GM12892 (cell line): ENCODE measurements around the gene TXNDC2.
"Not testable (repeated sequence)": the region's sequence is repeated elsewhere in the genome, so short reads cannot be mapped to it uniquely, and the experiment has no call there.

Experiments used
- DNase-seq: peaks from one replicate; pipeline ENCODE4 v3.0.0; 2011; ENCODE audit not compliant: insufficient read length
- FAIRE-seq: peaks from 2 replicates; lab custom pipeline; 2011; peaks lifted over from hg19 to GRCh38; lab: Jason Lieb, UNC
- POLR2A ChIP-seq: IDR thresholded peaks from 2 replicates; pipeline ENCODE4 v1.6.1; 2011; ENCODE audit warnings: low read depth, low read length, control low read depth
- POLR2AphosphoS5 ChIP-seq: IDR thresholded peaks from 2 replicates; pipeline ENCODE4 v1.6.1; 2011; ENCODE audit warnings: low read depth, low read length, control low read depth
- TAF1 ChIP-seq: IDR thresholded peaks from 2 replicates; pipeline ENCODE4 v1.6.1; 2011; ENCODE audit warnings: low read depth, mild to moderate bottlenecking, control low read depth, low read length, borderline replicate concordance

TXNDC2 gene

GRCh38 chr18:9876212-9876866 is 9.4 kb upstream of the TXNDC2 start:
- TF ChIP-seq POLR2AphosphoS5 (no peak), POLR2A (no peak), TAF1 (no peak)
- no peak for FAIRE-seq
- no peak for DNase-seq

DNA sequence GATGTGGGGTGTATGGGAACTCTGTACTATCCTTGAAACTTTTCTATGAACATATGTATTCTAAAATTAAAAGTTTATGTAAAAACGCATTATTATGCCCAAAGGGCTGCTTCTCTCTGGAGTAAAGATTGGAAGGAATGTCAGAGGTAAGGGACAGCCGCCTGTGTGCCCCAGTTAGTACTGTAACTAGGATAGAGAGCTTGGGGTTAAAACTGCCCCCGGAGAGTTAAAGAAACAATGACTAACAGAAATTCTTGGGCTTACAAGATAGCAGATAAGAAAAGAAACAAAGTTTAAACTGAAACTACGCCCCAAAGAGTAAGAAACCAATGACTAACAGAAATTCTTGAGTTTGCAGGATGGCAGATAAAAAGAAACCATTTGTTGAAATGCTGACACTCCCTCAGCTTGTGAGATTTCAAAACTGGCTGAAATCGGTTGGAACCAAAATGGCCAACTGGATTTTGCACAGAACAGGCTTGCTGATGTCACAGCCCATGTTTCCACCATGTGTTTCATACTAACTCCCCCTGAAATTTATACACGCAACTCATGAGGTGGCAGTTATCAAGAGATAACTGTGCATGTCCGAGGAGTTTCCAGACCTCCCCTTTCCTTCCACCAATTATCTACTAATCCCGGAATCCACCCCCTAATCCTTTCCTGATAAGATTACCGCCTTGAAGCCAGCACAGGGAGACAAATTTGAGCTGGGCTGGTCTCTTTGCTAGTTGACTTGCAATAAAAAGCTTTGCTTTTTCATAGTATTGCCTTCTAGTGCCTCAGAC is 8.7 kb upstream of the TXNDC2 start:
- DNase-seq (no peak), FAIRE-seq (no peak)
- TF ChIP-seq POLR2AphosphoS5 (no peak), POLR2A (no peak), TAF1 (no peak)

GRCh38 chr18:9877655-9878014 is 8.1 kb upstream of the TXNDC2 start:
- DNase-seq (no peak), FAIRE-seq (no peak)
- no peak for TF ChIP-seq POLR2AphosphoS5
- no peak for TF ChIP-seq TAF1
- no peak for TF ChIP-seq POLR2A

DNA sequence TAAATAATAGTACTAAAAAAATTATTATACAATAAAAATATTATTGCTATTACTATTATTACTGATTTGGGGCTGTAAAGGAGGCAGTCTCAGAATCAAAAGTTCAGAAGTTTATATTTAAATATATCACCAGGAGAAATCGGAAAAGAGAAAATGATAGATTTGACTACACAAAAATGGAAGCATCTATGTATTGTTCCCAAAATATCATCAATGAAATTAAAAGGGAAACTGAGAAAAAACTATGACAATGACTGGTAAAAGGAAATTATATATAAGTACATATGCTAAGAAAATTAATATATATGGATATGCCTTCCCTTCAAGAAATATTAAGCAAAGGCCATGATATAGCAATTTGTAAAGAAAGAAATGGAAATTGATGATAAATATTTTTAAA is 7.7 kb upstream of the TXNDC2 start:
- no peak for TF ChIP-seq POLR2A
- TF ChIP-seq POLR2AphosphoS5, result no peak
- no peak for TF ChIP-seq TAF1
- no peak for FAIRE-seq

DNA sequence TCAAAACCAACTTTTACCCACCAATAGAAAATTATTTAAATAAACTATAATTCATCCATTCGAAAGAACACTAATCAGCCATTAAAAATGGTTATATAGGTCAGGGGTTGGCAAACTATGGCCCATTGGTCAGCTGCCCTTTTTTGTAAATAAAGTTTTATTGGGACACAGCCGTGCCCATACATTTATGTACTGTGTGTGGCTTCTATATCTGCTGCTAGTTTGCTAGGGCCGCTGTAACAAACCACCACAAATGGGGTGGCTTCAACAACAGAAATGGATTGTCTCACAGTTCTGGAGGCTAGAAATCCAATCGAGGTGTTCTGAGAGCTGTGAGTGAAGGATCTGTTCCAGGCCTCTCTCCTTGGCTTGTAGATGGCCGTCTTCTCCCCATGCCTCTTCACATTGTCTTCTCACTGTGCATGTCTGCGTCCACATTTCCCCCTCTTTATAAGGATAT is 7.0 kb upstream of the TXNDC2 start:
- FAIRE-seq (no peak), DNase-seq (no peak)
- TF ChIP-seq TAF1 (no peak), POLR2A (no peak)

More for the DNA sequence above, 7.7 kb upstream of the TXNDC2 start:
- no peak for DNase-seq

GRCh38 chr18:9884090-9884489 is 1.7 kb upstream of the TXNDC2 start:
- TF ChIP-seq POLR2A, result no peak
- TF ChIP-seq POLR2AphosphoS5, result no peak
- TF ChIP-seq TAF1, result no peak
- DNase-seq (no peak), FAIRE-seq (no peak)

- FAIRE-seq, result no peak
- TF ChIP-seq POLR2A (no peak), TAF1 (no peak), POLR2AphosphoS5 (no peak)
- DNase-seq, result no peak
These were observed 1.1 kb upstream of the TXNDC2 start for GRCh38 chr18:9884532-9885140.

- no peak for FAIRE-seq
- TF ChIP-seq POLR2AphosphoS5 (no peak), TAF1 (no peak), POLR2A (no peak)
- no peak for DNase-seq
These were observed 204 bp downstream of the TXNDC2 start for GRCh38 chr18:9886005-9886348.

GRCh38 chr18:9887992-9888391 is 2.2 kb downstream of the TXNDC2 start:
- TF ChIP-seq POLR2AphosphoS5 (no peak), POLR2A (no peak), TAF1 (no peak)
- DNase-seq (no peak), FAIRE-seq (no peak)

DNA sequence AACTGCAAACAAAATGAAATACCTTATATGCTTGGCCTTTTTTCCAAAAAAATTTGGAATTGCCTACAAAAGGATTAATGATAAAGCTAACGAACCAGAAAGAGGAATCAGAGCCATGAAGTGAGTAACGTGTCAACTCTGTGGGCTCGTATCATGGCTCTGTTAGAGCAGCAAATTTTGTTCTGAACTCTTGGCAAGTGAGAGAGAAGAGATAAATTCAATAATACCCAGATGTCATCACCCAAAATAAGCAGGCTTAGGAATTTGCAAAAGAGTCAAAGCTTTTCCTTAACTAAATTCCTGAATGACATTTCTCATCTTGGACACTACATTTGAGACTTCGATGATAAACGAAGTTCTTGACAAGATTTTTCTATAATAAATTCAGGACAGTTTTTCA is 4.4 kb downstream of the TXNDC2 start:
- TF ChIP-seq POLR2A (no peak), POLR2AphosphoS5 (no peak), TAF1 (no peak)
- DNase-seq (no peak), FAIRE-seq (no peak)

- TF ChIP-seq POLR2A (no peak), POLR2AphosphoS5 (no peak), TAF1 (no peak)
- DNase-seq, result no peak
These were observed 5.2 kb downstream of the TXNDC2 start for GRCh38 chr18:9890957-9891356.

DNA sequence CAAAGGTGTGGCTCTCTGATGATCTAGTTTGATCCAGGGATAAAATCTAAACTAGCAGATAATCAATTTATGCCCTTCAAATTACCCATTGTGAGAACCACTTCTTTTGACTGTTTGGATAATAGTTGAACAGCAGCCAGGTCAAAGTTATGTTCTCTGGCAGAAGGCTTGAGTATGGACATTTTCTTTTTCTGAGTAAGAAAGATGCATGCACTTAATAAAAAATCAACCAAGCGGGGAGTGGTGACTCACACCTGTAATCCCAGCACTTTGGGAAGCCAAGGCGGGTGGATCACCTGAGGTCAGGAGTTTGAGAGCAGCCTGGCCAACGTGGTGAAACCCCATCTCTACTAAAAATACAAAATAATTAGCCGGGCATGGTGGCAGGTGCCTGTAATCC is 5.7 kb downstream of the TXNDC2 start:
- DNase-seq, FAIRE-seq: not testable (repeated sequence)

More at GRCh38 chr18:9890957-9891356, 5.2 kb downstream of the TXNDC2 start:
- no peak for FAIRE-seq
